ENCODE measurements around the gene KRT36.

The KRT36 gene

DNA sequence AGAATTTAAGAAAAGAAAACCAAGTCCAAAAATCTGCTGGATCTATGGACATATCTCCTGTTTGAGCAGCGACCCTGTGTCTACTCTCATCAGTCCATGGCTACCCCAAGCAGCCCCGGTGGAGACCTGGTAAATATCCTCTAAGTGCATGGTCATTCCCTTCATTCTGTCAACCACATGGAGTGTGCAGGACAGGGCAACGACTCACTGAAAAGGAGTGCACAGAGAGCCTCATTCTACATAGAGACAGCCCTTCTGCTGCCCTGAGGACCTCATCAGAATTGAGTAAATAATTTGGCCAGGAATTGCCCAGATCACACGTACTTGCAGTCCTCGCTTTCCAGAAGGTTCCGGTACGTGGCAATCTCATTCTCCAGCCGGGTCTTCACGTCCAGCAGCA, 51.9 kb downstream of the KRT36 start:
- H3K4me3 ChIP-seq (ENCODE audit: low read length), result no peak overlapping the region
- TF ChIP-seq ZNF274 (IDR thresholded peaks at IDR 0.05; ENCODE audit: low read depth, low read length), result no peak

DNA sequence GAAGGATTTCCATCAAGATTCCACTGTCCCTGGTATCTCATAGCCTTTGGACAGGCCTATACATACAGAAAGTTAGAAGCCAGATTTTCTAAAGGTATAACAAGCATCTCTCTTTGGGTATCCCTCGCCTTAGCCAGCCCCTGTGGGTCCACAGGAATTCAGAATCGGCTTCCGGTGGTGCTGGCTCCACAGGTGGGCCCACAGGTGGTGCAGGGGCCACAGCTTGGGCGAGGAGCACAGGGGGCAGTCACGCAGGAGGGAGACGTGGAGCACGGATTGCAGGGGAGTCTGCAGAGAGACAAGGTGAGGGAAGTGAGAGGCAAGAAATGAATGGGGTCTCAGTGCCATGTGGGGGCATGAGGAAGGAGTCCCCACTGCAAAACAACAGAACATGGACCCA, 52.5 kb downstream of the KRT36 start:
- no peak for TF ChIP-seq ZNF274 (IDR thresholded peaks at IDR 0.05; ENCODE audit: low read depth, low read length)
- no peak overlapping the region for H3K4me3 ChIP-seq (ENCODE audit: low read length)
